Stimulated activated CD8-positive, alpha-beta memory T cell treated with anti-CD3 and anti-CD28 coated beads, Interleukin-7, amount 100 ng/mL, for 24 hours (primary cell): Measurements from ENCODE around the gene MEGF10.

Source experiments
- DNase-seq: peaks from one replicate; pipeline ENCODE4 v3.0.0-alpha.2; 2020; ENCODE audit warnings: low read depth

MEGF10 gene

DNA sequence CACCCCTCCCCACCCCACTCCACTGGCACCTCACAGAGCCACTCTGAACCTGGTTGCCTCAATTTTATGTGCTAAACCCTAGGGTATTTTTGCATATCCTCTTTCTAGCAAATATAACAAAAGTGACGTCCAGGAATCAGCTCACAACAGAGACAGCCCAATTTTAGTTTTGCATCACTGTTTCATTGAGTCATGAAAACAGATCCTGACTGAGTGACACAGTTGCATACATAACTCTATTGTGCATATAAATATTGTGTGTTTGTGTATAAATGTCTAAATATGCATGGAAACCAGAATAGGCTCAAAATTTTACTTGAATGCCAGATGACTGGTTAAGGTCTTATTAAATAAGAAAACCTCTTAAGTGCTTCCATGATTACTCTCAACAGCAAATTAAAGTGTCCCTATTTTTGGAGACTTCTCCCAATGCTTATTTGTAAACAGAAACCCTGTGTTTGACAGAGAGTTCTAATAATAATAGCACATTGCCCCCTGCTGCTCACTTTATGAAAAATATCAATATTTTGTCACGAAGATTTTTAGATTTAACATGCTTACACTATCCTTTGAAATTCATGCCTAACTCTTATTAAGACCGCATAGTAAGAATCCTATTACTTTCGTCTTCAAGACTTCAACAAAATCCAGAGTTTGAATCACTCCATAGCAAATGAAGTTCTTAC is 151.3 kb downstream of the MEGF10 start:
- DNase-seq, result no peak

DNA sequence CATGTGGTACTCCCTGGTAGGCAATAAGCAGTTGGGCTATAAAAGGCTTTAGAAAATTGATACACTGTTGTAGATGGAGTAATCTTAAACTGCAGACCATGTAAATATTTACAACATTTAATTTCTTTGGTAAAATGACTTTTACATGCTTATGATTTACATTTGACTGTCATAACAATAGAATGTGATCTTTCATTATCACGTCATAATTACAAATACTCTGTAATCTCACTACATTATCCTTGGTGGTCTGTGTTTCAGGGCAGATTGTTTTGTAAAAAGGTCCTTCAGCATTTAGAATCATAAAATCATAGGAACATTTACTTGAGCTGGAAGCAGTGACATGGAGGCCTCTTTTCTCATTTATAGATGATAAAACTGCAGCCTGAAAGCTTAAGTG is 153.6 kb downstream of the MEGF10 start:
- DNase-seq, result no peak

DNA sequence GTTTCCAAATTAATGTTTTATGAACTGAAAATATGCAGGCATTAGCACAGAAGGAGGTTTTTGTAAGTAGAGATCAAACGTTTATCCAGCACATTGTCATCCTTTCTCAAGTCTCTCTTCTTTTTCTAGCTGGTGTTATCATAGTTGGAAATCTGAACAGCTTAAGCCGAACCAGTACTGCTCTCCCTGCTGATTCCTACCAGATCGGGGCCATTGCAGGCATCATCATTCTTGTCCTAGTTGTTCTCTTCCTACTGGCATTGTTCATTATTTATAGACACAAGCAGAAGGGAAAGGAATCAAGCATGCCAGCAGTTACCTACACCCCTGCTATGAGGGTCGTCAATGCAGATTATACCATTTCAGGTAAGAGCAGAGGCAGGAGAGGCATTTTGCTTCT is 154.7 kb downstream of the MEGF10 start:
- DNase-seq, result no peak

DNA sequence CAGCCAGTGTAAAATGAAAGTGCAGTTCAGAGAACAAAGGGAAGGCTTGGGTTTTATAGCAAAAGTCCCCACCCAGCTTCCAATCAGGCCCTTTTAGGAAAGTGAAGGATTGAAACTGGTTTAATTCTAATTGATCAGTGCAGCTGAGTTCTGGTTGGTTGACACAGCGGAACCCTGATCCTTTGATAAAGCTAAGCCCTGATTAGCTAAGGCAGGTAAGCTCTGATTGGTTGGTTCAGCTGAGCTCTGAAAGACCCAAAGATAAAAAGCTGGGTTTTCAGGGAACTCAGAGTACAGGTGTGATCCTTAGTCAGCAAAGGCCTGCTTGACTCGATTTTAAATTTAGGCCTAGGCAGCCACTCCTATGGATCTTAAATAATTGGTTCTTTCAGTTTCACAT is 156.0 kb downstream of the MEGF10 start:
- no peak for DNase-seq

DNA sequence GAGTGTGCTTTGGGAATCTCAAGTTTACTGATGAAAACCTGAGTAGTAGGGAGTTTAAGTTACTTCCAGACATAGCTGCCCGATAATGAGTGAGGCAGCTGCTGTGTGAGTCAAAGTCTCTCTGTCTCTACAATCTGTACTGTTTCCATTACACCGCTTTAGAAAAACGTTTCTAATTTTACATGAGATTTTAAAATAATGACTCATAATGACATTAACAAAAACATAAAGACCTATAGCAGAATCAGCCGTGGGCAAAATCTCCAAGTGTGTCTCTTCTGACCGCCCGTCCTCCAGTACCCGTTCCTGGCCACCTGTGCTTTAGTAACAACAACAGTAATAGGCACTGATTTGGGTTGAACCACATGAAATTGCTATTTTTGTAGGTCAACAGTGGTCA is 157.2 kb downstream of the MEGF10 start:
- no peak for DNase-seq

DNA sequence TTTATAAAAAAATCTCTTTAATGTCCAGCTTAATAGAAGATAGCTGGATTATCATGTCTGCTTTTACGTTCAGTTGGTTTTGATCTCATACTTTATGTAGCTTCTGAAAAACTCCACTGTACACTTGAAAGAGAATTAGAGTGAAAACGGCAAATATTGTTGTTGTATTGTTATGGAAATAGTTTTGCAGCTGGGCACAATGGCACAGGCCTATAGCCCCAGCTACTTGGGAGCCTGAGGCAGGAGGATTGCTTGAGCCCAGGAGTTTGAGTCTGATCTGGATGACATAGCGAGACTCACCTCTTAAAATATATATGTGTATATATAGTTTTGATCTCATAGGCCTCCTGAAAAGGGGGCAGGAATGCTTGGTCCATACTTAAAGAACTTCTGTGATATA is 159.4 kb downstream of the MEGF10 start:
- no peak for DNase-seq

DNA sequence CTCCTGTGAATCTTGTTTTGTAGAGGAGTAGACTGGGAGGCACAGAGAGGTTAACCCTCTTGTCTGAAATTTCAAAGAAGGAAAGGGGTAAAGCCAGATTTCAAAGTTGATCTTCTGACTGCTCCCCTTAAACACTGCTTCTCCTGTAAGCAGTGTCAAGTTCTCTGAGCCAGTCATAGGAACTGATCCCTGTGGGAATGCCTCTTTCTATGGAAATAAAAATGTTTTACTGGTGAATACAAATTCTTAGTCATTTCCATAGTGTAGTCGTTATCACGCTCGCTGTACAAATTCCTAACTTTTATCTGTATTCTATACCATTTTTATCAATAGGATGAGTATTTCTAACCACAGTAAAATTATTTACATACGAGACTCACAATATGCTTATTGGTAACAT is 160.5 kb downstream of the MEGF10 start:
- no peak for DNase-seq

DNA sequence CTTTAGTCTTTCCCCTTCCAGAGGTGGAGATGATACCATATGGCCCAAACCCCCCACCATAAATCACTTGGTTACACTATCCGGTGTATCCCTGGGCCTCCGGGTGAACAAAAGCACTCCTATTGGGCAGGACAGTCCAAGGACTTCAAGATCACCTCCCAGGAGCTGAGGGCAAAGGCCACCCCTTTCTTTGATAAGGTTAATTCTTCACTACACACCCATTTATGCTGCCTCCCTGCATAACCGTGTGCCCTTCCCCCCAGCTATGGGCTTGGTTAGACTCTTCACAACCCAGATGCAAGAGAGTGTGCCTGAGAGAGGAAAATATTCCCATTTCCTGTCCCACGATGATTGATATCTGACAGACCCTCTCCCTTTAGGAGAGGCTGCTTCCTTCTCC is 162.0 kb downstream of the MEGF10 start:
- DNase-seq, result no peak

DNA sequence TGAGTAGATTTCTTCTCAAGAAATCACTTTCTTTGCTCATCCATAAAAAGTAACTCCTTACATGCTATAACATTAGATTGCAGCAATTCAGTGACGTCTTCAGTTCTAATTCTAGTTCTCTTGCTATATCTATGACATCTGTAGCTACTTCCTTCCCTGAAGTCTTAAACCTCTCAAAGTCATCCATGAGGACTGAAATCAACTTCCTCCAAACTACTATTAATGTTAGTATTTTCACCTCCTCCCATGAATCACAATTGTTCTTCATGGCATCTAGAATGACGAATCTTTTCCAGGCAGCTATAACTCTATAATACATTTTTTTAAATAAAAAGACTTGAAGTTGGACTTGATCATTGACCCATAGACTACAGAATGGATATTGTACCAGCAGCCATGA is 180.6 kb downstream of the MEGF10 start:
- no peak for DNase-seq

DNA sequence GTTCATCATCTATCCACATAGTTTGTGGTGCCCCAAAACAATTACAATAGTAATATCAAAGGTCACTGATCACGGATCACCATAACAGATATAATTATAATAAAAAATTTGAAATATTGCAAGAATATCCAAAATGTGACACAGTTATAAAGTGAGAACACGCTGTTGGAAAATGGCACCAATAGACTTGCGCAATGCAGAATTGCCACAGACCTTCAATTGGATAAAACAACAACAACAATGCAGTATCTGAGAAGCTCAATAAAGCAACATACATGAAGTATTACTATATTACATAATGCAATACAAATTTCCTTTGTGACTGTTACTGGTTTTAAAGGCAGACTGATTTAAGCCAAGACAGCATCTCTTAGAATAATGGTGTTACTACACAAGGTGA is 182.1 kb downstream of the MEGF10 start:
- DNase-seq, result no peak

DNA sequence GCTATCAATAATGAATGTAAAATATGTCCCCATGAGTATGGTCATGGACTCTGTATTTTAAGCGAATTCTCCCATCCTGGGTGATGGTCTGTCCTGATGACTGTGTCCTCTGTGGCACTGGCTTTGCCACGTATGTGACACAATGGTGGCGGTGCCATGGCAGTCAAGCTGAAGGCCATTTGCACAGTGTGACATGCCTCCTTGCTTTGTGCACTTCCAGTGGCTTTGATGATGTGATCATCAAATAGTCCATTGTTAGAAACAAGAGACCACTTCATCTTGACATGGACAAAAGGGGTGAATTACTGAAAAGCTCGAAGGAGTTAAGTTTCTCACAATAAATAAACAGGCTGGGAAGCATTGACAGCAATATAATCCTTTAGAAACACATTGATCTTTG is 195.9 kb downstream of the MEGF10 start:
- DNase-seq, result no peak

DNA sequence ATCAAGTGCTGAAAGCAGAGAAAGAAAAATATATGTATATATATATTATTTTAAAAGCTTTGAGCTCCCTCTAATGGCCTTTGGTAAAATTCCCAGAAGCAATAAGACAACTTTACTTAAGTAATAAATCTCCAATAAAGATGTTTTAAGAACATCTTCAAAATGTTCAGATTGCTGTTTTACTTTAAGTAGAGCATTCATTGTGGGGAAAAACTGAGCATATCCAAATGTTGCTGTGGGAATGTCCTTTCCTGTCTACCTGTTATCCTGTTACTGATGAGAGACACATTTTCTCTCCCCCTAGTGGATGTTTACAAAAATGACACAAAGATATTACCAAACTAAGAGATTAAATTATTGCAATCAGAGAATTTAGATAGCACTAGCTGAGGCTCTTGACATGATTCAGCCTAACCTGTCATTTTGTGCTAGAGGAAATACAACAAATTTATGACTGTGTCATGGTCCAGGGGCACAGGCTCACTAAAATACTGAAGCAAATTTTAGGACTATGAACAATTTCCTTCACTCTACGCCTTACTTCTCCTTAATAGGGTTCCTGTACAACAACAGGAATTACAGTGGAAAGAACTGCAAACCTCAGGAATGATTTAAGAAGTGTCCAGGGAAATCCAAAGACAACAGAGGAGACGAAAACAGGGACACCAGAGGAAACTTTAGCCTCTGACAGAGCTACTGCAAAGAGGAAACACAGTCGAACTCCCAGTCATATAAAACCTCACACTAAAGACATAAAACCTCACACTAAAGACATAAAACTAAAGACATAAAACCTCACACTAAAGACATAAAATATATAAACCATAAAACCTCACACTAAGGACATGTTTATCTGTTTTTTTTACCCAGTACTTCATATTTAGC is 202.5 kb downstream of the MEGF10 start:
- no peak for DNase-seq

DNA sequence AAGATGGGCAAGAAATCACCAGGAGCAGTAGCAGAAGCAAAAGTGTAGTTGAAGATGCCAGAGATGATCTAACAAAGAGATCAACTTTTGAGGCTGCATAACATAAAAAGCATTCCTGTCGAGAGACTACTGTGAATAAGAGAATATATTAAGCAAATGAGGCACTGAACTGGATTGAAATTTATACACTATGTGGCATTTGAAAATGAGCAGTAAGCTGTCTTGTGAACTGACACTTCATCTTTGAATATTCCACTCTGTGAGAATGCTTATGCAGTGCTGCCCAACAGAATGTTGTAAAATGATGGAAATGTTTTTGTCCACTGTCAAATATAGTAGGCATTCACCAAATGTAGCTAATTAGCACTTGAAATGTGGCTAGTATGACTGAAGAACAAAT is 208.0 kb downstream of the MEGF10 start:
- DNase-seq, result no peak

DNA sequence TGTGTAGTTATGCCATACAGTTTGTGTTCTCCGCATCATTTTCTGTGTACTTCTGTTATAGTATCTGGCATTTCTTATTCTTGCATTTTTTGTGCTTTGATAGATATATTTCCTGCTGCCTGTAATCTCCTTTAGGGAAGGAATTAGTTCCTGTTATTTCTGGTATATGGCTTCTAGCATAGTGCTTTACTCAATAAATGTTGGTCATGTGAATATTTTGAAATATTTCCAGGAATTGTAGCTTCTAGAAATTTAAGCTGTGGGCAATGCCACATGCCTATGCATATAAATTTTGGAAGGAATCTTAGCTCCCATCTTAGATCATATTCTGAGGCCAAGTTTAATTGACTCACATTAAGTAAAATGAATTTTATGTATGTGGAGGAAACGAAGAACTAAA is 215.3 kb downstream of the MEGF10 start:
- DNase-seq, result no peak

DNA sequence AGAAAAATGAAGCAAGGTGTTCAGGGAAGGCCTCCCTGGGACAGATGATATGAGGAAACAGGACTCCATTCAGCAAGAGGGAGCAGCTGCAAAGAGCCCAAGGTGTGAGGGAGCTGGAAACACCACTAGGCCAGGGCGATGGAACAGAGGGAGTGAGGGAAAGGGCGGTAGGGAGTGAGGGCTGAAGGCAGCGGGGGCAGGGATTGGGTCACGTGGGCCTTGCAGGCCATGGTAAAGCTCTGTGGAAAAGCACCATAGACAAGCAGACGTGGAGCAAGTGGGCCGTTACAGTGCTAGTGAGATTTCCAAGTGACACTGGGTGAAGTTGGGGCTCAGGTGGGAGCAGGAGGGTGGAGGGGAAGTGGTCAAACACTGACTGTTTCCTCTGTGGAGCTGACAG is 216.0 kb downstream of the MEGF10 start:
- DNase-seq, result no peak

DNA sequence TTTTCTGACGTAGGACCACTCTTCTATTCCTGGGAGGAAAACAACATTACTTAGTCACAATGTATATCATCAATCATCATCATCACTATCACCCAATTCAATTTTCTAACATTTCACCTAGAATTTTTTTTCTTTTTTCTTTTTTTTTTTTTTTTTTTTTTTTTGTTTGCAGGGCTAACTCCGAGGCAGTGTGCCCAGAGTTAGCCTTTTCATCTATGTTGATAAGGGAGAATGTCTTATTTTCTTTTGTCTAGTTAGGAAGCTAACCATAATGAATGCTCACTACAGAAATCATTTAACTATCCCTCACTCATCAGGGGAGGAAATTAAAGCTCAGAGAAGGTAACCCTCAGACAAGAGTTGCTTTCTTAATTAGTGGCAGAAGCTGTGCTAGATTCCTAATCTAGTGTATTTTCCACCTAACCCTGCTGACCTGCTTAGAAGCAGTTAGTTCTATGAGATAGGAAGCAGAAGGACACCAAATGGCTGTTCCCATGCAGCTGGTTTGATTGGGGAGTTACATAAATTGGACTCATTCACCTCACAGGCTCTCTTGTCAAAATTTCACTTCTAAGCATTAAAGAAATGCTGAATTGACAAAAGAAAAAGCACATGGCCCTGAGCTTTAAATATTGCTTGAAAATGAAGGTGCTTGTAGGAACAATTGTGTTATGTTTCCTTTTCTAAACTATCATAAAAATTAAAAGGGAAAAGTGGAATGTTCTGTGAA is 218.2 kb downstream of the MEGF10 start:
- DNase-seq, result no peak
